NCI-H1417 (cell line): ENCODE measurements around the gene FAM3A.
A peak's percentile ranks its signal among the peaks of the same experiment; 100 is the strongest.
"Not testable (repeated sequence)": the region's sequence is repeated elsewhere in the genome, so short reads cannot be mapped to it uniquely, and the experiment has no call there.

Source experiments
- DNase-seq, 3 experiments: peaks; one replicate each; lab custom pipeline; 2025; lab: John Stamatoyannopoulos, UW

FAM3A gene

GRCh38 chrX:154515966-154516655, at the start of gene FAM3A:
FAM3A (minus strand) TSS chrX:154516232; CDS start chrX:154515772, 460 bp downstream.
- peak; percentile 88 to 96 (median 92) for DNase-seq

GRCh38 chrX:154562295-154562694, 46.3 kb upstream of the FAM3A start:
- not testable (repeated sequence) for DNase-seq

- DNase-seq, result not testable (repeated sequence)
These were observed 44.3 kb upstream of the FAM3A start for GRCh38 chrX:154560326-154560725.

- not testable (repeated sequence) for DNase-seq
These were observed 42.9 kb upstream of the FAM3A start for GRCh38 chrX:154558896-154559295.

- DNase-seq, result not testable (repeated sequence)
These were observed 42.1 kb upstream of the FAM3A start for GRCh38 chrX:154558060-154558690.

- DNase-seq, result not testable (repeated sequence)
These were observed 36.2 kb upstream of the FAM3A start for GRCh38 chrX:154552112-154552806.

- DNase-seq, result no peak
These were observed 33.7 kb upstream of the FAM3A start for GRCh38 chrX:154549766-154550165.

GRCh38 chrX:154548028-154548316, 31.9 kb upstream of the FAM3A start:
- DNase-seq, result peak in 2 of 3 experiments; percentile 33 to 50

GRCh38 chrX:154547245-154548027, 31.4 kb upstream of the FAM3A start, which contains the start of gene IKBKG:
IKBKG (plus strand) TSS chrX:154547620; CDS start chrX:154552003, 4,383 bp downstream.
- DNase-seq, result peak; percentile 92 to 95 (median 95)

GRCh38 chrX:154546354-154547244, 30.6 kb upstream of the FAM3A start, which contains the start of gene G6PD:
G6PD (minus strand) TSS chrX:154546846; CDS start chrX:154546155, 691 bp downstream.
- DNase-seq, result peak; percentile 89 to 90 (median 89)

- DNase-seq, result no peak
These were observed 29.7 kb upstream of the FAM3A start for GRCh38 chrX:154545673-154546274.

GRCh38 chrX:154542723-154543424, 26.8 kb upstream of the FAM3A start:
- DNase-seq, result no peak

GRCh38 chrX:154541896-154542722, 26.1 kb upstream of the FAM3A start:
- no peak for DNase-seq

- DNase-seq, result no peak
These were observed 25.5 kb upstream of the FAM3A start for GRCh38 chrX:154541589-154541895.

GRCh38 chrX:154540897-154541535, 25.0 kb upstream of the FAM3A start:
- DNase-seq, result no peak

GRCh38 chrX:154540365-154540764, 24.3 kb upstream of the FAM3A start:
- DNase-seq, result not testable (repeated sequence)

GRCh38 chrX:154539077-154539476, 23.0 kb upstream of the FAM3A start:
- DNase-seq, result no peak

- no peak for DNase-seq
These were observed 19.9 kb upstream of the FAM3A start for GRCh38 chrX:154535892-154536291.
